ENCODE measurements around the gene CSRNP3. TPM values are rescaled to one million over a fixed set of nuclear protein-coding genes. Genes with fewer than 3 reads are reported as not detected.

Gene CSRNP3
- polyA plus RNA-seq, 1 donor (not counting 4 experiments of a cell fraction or from before 2014, with no cell fraction given) = 0.87 TPM

DNA sequence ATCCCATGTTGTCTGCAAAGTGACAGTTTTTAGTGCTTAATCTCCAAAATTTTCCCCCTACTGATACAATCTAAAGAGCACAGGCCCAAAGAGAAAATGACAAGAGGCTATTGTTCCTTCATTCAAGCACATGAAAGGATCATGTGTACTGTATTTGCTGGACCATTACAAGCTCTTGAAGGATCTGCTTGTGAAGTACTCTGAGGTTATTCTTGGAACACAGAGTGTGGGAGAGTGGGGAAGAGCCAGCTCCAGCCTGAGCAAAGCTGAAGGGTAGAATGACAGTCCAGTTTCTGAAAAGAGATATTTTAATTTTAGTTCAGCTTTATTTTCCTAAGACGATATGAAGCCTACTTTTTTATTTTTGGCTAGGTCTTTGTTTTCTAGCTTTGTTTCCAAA, 212.3 kb downstream of the CSRNP3 start:
- H3K4me3 ChIP-seq (ENCODE audit: control insufficient read depth in 2 of 3, extremely low read depth in 1 of 3, insufficient read depth in 2 of 3, low read depth in 1 of 3, low read length in 3 of 3) = no peak overlapping the region
- no peak overlapping the region for H2AFZ ChIP-seq (ENCODE audit: control insufficient read depth, low read length)
- H3K9ac ChIP-seq (ENCODE audit: control insufficient read depth, extremely low read depth, insufficient read depth, low read length) = no peak overlapping the region
- no peaks in the 10 kb centered on the region for H3K9me3 ChIP-seq (ENCODE audit: control insufficient read depth, low read depth, low read length)
- H3K4me1 ChIP-seq (ENCODE audit: control insufficient read depth, extremely low read depth, insufficient read depth, low read length) = no peaks in the 10 kb centered on the region
- no peak overlapping the region for H3K4me2 ChIP-seq (ENCODE audit: control insufficient read depth, extremely low read depth, insufficient read depth, low read depth, low read length)
- no peak for FAIRE-seq
- dilution Hi-C loops (cut with MboI; ENCODE audit: extremely low pct_ligation_motif_present, low sequenced_read_pairs) = loop anchor here (25.0 kb wide), 1 partner anchor 270 kb away; no protein-coding TSS in a partner anchor
- no peaks in the 10 kb centered on the region for H3K36me3 ChIP-seq (ENCODE audit: control insufficient read depth in 2 of 2, extremely low read depth in 1 of 2, insufficient read depth in 2 of 2, low read length in 2 of 2)
- H3K9me1 ChIP-seq (ENCODE audit: control insufficient read depth, extremely low read depth, insufficient read depth, low read length) = no peaks in the 10 kb centered on the region
- TF ChIP-seq EZH2 (IDR thresholded peaks at IDR 0.05; ENCODE audit: low read length) = no peak
- TF ChIP-seq, protein P1, sequence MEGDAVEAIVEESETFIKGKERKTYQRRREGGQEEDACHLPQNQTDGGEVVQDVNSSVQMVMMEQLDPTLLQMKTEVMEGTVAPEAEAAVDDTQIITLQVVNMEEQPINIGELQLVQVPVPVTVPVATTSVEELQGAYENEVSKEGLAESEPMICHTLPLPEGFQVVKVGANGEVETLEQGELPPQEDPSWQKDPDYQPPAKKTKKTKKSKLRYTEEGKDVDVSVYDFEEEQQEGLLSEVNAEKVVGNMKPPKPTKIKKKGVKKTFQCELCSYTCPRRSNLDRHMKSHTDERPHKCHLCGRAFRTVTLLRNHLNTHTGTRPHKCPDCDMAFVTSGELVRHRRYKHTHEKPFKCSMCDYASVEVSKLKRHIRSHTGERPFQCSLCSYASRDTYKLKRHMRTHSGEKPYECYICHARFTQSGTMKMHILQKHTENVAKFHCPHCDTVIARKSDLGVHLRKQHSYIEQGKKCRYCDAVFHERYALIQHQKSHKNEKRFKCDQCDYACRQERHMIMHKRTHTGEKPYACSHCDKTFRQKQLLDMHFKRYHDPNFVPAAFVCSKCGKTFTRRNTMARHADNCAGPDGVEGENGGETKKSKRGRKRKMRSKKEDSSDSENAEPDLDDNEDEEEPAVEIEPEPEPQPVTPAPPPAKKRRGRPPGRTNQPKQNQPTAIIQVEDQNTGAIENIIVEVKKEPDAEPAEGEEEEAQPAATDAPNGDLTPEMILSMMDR (optimal IDR thresholded peaks at IDR 0.05 in 1 of 3, IDR thresholded peaks at IDR 0.05 in 1 of 3, conservative IDR thresholded peaks at IDR 0.05 in 1 of 3; ENCODE audit: extremely low read depth in 1 of 3, insufficient read depth in 2 of 3, low read length in 3 of 3) = no peak
- no peaks in the 10 kb centered on the region for H4K20me1 ChIP-seq (ENCODE audit: control insufficient read depth, extremely low read depth, insufficient read depth, low read length)
- H3K79me2 ChIP-seq (ENCODE audit: control insufficient read depth, insufficient read depth, low read length) = no peaks in the 10 kb centered on the region
- no peaks in the 10 kb centered on the region for H3K27me3 ChIP-seq (ENCODE audit: control insufficient read depth, extremely low read depth, insufficient read depth, low read length)
- no peak for DNase-seq (ENCODE audit: low read depth, low spot score)
- no peak overlapping the region for H3K27ac ChIP-seq (ENCODE audit: control insufficient read depth, insufficient read depth, low read length)

DNA sequence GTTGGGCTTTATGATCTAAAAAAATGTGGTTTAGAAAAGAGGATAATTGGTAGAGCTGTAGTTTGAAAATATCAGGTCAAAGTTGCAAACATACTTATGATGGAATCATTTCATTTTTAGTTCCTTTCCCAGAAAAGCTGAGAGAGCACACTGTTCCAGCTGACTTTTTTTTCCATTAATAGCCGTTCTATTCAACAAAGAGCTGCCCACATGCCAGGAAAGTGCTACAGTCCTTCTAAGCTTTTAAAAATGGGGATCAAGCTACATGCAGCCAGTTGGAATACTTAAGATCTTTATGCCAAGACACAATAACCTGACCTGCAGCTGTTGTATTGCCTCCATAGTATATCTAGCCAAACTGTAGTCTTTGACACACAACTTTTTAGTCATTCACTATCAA, 213.0 kb downstream of the CSRNP3 start:
- no peak overlapping the region for H3K27ac ChIP-seq (ENCODE audit: control insufficient read depth, insufficient read depth, low read length)
- no peak overlapping the region for H2AFZ ChIP-seq (ENCODE audit: control insufficient read depth, low read length)

More for the DNA sequence above, 213.0 kb downstream of the CSRNP3 start:
- FAIRE-seq = no peak
- Histone ChIP-seq H3K4me1 (ENCODE audit: control insufficient read depth, extremely low read depth, insufficient read depth, low read length) (no peaks in the 10 kb centered on the region), H3K9ac (ENCODE audit: control insufficient read depth, extremely low read depth, insufficient read depth, low read length) (no peak overlapping the region), H3K9me1 (ENCODE audit: control insufficient read depth, extremely low read depth, insufficient read depth, low read length) (no peaks in the 10 kb centered on the region), H3K36me3 (ENCODE audit: control insufficient read depth in 2 of 2, extremely low read depth in 1 of 2, insufficient read depth in 2 of 2, low read length in 2 of 2) (no peaks in the 10 kb centered on the region), H3K27me3 (ENCODE audit: control insufficient read depth, extremely low read depth, insufficient read depth, low read length) (no peaks in the 10 kb centered on the region), H3K4me3 (ENCODE audit: control insufficient read depth in 2 of 3, extremely low read depth in 1 of 3, insufficient read depth in 2 of 3, low read depth in 1 of 3, low read length in 3 of 3) (no peak overlapping the region), H3K9me3 (ENCODE audit: control insufficient read depth, low read depth, low read length) (no peaks in the 10 kb centered on the region), H4K20me1 (ENCODE audit: control insufficient read depth, extremely low read depth, insufficient read depth, low read length) (no peaks in the 10 kb centered on the region), H3K79me2 (ENCODE audit: control insufficient read depth, insufficient read depth, low read length) (no peaks in the 10 kb centered on the region), H3K4me2 (ENCODE audit: control insufficient read depth, extremely low read depth, insufficient read depth, low read depth, low read length) (no peak overlapping the region)
- no peak for DNase-seq (ENCODE audit: low read depth, low spot score)
- dilution Hi-C loops (cut with MboI; ENCODE audit: extremely low pct_ligation_motif_present, low sequenced_read_pairs) = loop anchor here (25.0 kb wide), 1 partner anchor 270 kb away; no protein-coding TSS in a partner anchor
- TF ChIP-seq, protein P1 (optimal IDR thresholded peaks at IDR 0.05 in 1 of 3, IDR thresholded peaks at IDR 0.05 in 1 of 3, conservative IDR thresholded peaks at IDR 0.05 in 1 of 3; ENCODE audit: extremely low read depth in 1 of 3, insufficient read depth in 2 of 3, low read length in 3 of 3) = no peak
- TF ChIP-seq EZH2 (IDR thresholded peaks at IDR 0.05; ENCODE audit: low read length) = no peak
